ENCODE measurements around the gene KIF12.

DNA sequence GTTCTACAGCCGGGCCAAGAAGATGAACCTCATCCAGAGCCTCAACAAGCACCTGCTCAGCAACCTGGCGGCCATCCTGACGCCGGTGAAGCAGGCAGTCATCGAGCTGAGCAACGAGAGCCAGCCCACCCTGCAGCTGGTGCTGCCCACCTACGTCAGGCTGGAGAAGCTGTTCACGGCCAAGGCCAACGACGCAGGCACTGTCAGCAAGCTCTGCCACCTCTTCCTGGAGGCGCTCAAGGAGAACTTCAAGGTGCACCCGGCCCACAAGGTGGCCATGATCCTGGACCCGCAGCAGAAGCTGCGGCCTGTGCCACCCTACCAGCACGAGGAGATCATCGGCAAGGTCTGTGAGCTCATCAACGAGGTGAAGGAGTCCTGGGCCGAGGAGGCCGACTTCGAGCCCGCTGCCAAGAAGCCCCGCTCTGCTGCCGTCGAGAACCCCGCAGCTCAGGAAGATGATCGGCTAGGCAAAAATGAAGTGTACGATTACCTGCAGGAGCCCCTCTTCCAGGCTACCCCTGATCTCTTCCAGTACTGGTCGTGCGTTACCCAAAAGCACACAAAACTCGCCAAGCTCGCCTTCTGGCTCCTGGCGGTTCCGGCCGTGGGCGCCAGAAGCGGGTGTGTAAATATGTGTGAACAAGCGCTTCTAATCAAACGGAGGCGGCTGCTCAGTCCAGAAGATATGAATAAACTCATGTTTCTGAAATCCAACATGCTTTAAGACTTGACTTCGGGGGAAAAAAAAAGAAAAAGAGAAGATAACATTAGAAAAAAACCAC is 49.5 kb downstream of the KIF12 start:
- TF ChIP-seq, protein P1, sequence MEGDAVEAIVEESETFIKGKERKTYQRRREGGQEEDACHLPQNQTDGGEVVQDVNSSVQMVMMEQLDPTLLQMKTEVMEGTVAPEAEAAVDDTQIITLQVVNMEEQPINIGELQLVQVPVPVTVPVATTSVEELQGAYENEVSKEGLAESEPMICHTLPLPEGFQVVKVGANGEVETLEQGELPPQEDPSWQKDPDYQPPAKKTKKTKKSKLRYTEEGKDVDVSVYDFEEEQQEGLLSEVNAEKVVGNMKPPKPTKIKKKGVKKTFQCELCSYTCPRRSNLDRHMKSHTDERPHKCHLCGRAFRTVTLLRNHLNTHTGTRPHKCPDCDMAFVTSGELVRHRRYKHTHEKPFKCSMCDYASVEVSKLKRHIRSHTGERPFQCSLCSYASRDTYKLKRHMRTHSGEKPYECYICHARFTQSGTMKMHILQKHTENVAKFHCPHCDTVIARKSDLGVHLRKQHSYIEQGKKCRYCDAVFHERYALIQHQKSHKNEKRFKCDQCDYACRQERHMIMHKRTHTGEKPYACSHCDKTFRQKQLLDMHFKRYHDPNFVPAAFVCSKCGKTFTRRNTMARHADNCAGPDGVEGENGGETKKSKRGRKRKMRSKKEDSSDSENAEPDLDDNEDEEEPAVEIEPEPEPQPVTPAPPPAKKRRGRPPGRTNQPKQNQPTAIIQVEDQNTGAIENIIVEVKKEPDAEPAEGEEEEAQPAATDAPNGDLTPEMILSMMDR (conservative IDR thresholded peaks at IDR 0.05; ENCODE audit: low read depth in 2 of 2), result no peak
- no peak for TF ChIP-seq POLR2AphosphoS5 (IDR thresholded peaks at IDR 0.05; ENCODE audit: low read depth)
- no peak for TF ChIP-seq EZH2phosphoT487 (IDR thresholded peaks at IDR 0.05; ENCODE audit: unreplicated experiment)
- TF ChIP-seq, protein P2, sequence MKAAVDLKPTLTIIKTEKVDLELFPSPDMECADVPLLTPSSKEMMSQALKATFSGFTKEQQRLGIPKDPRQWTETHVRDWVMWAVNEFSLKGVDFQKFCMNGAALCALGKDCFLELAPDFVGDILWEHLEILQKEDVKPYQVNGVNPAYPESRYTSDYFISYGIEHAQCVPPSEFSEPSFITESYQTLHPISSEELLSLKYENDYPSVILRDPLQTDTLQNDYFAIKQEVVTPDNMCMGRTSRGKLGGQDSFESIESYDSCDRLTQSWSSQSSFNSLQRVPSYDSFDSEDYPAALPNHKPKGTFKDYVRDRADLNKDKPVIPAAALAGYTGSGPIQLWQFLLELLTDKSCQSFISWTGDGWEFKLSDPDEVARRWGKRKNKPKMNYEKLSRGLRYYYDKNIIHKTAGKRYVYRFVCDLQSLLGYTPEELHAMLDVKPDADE (IDR thresholded peaks at IDR 0.05), result no peak
- no peak for TF ChIP-seq CREB1 (CRISPR knock-in tag; IDR thresholded peaks at IDR 0.05; ENCODE audit: low read depth)
- no peak for TF ChIP-seq EZH2 (IDR thresholded peaks at IDR 0.05; ENCODE audit: low read depth, unreplicated experiment)
- no peak for TF ChIP-seq JUNB (IDR thresholded peaks at IDR 0.05; ENCODE audit: unreplicated experiment)
- TF ChIP-seq, protein P3, sequence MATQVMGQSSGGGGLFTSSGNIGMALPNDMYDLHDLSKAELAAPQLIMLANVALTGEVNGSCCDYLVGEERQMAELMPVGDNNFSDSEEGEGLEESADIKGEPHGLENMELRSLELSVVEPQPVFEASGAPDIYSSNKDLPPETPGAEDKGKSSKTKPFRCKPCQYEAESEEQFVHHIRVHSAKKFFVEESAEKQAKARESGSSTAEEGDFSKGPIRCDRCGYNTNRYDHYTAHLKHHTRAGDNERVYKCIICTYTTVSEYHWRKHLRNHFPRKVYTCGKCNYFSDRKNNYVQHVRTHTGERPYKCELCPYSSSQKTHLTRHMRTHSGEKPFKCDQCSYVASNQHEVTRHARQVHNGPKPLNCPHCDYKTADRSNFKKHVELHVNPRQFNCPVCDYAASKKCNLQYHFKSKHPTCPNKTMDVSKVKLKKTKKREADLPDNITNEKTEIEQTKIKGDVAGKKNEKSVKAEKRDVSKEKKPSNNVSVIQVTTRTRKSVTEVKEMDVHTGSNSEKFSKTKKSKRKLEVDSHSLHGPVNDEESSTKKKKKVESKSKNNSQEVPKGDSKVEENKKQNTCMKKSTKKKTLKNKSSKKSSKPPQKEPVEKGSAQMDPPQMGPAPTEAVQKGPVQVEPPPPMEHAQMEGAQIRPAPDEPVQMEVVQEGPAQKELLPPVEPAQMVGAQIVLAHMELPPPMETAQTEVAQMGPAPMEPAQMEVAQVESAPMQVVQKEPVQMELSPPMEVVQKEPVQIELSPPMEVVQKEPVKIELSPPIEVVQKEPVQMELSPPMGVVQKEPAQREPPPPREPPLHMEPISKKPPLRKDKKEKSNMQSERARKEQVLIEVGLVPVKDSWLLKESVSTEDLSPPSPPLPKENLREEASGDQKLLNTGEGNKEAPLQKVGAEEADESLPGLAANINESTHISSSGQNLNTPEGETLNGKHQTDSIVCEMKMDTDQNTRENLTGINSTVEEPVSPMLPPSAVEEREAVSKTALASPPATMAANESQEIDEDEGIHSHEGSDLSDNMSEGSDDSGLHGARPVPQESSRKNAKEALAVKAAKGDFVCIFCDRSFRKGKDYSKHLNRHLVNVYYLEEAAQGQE (IDR thresholded peaks at IDR 0.05; ENCODE audit: unreplicated experiment), result no peak
- no peak for TF ChIP-seq STAT1 (IDR thresholded peaks at IDR 0.05; ENCODE audit: unreplicated experiment)
- no peak for TF ChIP-seq ZNF331 (CRISPR knock-in tag; IDR thresholded peaks at IDR 0.05; ENCODE audit: low read depth)
